K562 (cell line): ENCODE results near the gene GRK4. TPM values are rescaled to one million over a fixed set of nuclear protein-coding genes. Genes with fewer than 3 reads are reported as not detected.
A peak's percentile ranks its signal among the peaks of the same experiment; 100 is the strongest.

Experiments used
- CLOCK ChIP-seq: fragments of 250-450 bp; sonication (Bioruptor Pico); IDR thresholded peaks from 2 replicates; pipeline ENCODE4 v1.4.0; 2020; ENCODE audit warnings: mild to moderate bottlenecking, moderate library complexity, borderline replicate concordance
- DPF2 ChIP-seq: fragments of 450-650 bp; IDR thresholded peaks from 2 replicates; pipeline ENCODE4 v1.6.1; 2016
- HDAC8 ChIP-seq: fragments of 450-650 bp; IDR thresholded peaks from 2 replicates; pipeline ENCODE4 v1.6.1; 2016; ENCODE audit warnings: mild to moderate bottlenecking, missing genetic modification characterization, moderate library complexity, missing compliant biosample characterization
- JUN ChIP-seq, 2 experiments: sonication (generic) in 1 of 2; formaldehyde crosslinking in 1 of 2; IDR thresholded peaks; 2 replicates each; pipeline versions ENCODE4 v1.6.1 to v1.8.0; 2012 to 2022; ENCODE audit warnings: borderline replicate concordance in 2 of 2, mild to moderate bottlenecking in 2 of 2, improper control_type of control experiment in 1 of 2, low read depth in 1 of 2, low read length in 1 of 2, missing genetic modification reagents in 1 of 2
- NONO ChIP-seq, 2 experiments: fragments of 200-400 bp in 1 of 2; fragments of 450-650 bp in 1 of 2; formaldehyde crosslinking in 1 of 2; IDR thresholded peaks; 2 replicates each; pipeline ENCODE4 v1.6.1; 2017; ENCODE audit warnings: low read depth in 2 of 2, mild to moderate bottlenecking in 2 of 2, moderate library complexity in 2 of 2, low read length in 1 of 2
- PATZ1 ChIP-seq: fragments of 250-450 bp; sonication (Bioruptor Pico); IDR thresholded peaks from 2 replicates; pipeline ENCODE4 v1.5.0; 2020; ENCODE audit warnings: mild to moderate bottlenecking, borderline replicate concordance
- RBM22 ChIP-seq: fragments of 200-400 bp; formaldehyde crosslinking; IDR thresholded peaks from 2 replicates; pipeline ENCODE4 v1.6.1; 2018; ENCODE audit warnings: low read length, low read depth; ENCODE audit not compliant: poor library complexity, severe bottlenecking
- RBM25 ChIP-seq: fragments of 200-400 bp; formaldehyde crosslinking; IDR thresholded peaks from 2 replicates; pipeline ENCODE4 v1.6.1; 2018; ENCODE audit warnings: low read length, low read depth, moderate library complexity; ENCODE audit not compliant: severe bottlenecking
- RBM34 ChIP-seq: fragments of 200-400 bp; formaldehyde crosslinking; IDR thresholded peaks from 2 replicates; pipeline ENCODE4 v1.6.1; 2018; ENCODE audit warnings: low read length, borderline replicate concordance; ENCODE audit not compliant: insufficient read depth
- SFPQ ChIP-seq: fragments of 200-400 bp; formaldehyde crosslinking; IDR thresholded peaks from 2 replicates; pipeline ENCODE4 v1.6.1; 2017; ENCODE audit warnings: mild to moderate bottlenecking, low read depth, low read length, moderate library complexity
- ZNF511 ChIP-seq: sonication (generic); formaldehyde crosslinking; IDR thresholded peaks from 2 replicates; pipeline ENCODE4 v1.8.0; 2022; ENCODE audit warnings: mild to moderate bottlenecking, missing genetic modification reagents
- ZNF639 ChIP-seq, 2 experiments: fragments of 200-800 bp in 1 of 2; sonication (Bioruptor generic) in 1 of 2; sonication (generic) in 1 of 2; formaldehyde crosslinking in 1 of 2; IDR thresholded peaks in 1 of 2; conservative IDR thresholded peaks in 1 of 2; 2 replicates each; pipeline versions ENCODE4 v1.5.0 to v1.6.1; 2016 to 2020; ENCODE audit warnings: missing compliant biosample characterization in 1 of 2, missing genetic modification characterization in 1 of 2, missing genetic modification reagents in 1 of 2
- ZNF717 ChIP-seq: fragments of 250-450 bp; sonication (Bioruptor Pico); IDR thresholded peaks from 2 replicates; pipeline ENCODE4 v1.5.0; 2021
- polyA plus RNA-seq, 8 experiments: library from polyadenylated mRNA; depleted of rRNA in 4 of 8; stranded (reverse) in 5 of 8; unstranded in 3 of 8; fragments of >200 nt; fragmentation: Nextera tagmentation in 2 of 8; fragmentation: Illumina TruSeq in 1 of 8; extraction: Ambion mirVana in 2 of 8; extraction: Trizol in 1 of 8; gene quantifications; 2 replicates each; pipeline versions ENCODE4 v1.2.1 to v1.2.3, GENCODE V29; 2011 to 2014; ENCODE audit warnings: inconsistent platforms in 1 of 8, missing spikeins in 1 of 8
- total RNA-seq, 7 experiments: library from RNA; depleted of rRNA in 6 of 7; stranded (reverse); fragments of >200 nt in 6 of 7; fragmentation: Illumina TruSeq in 2 of 7; extraction: Trizol in 2 of 7; gene quantifications; 2 replicates each; pipeline versions ENCODE4 v1.2.1 to v1.2.3, GENCODE V29; 2011 to 2021; ENCODE audit warnings: low replicate concordance in 1 of 7

The GRK4 gene
- total and polyA plus RNA-seq, 9 of the 15 experiments (the other 6 are each of a cell fraction or from before 2014, with no cell fraction given): 1.1 to 4.8 (median 2.6) TPM

GRCh38 chr4:3013839-3014350, 50.5 kb downstream of the GRK4 start (continued):
- no peak for TF ChIP-seq RBM25
- no peak for TF ChIP-seq HDAC8 (tag)
- TF ChIP-seq DPF2: peak; percentile 76
- TF ChIP-seq CLOCK (CRISPR knock-in tag): no peak
- TF ChIP-seq NONO (IDR thresholded peaks at IDR 0.05; ENCODE audit: low read depth in 2 of 2, low read length in 1 of 2): no peak
- no peak for TF ChIP-seq RBM34
- TF ChIP-seq ZNF639 (CRISPR knock-in tag; conservative IDR thresholded peaks at IDR 0.05 in 1 of 2, IDR thresholded peaks at IDR 0.05 in 1 of 2): no peak
- TF ChIP-seq RBM22: no peak
- TF ChIP-seq JUN (IDR thresholded peaks at IDR 0.05; ENCODE audit: borderline replicate concordance, low read depth, low read length): no peak
- TF ChIP-seq JUN (CRISPR knock-in tag; IDR thresholded peaks at IDR 0.05; ENCODE audit: borderline replicate concordance): no peak
- no peak for TF ChIP-seq ZNF717 (CRISPR knock-in tag)
- no peak for TF ChIP-seq PATZ1 (CRISPR knock-in tag)
- no peak for TF ChIP-seq SFPQ
- TF ChIP-seq ZNF511: no peak
